ENCODE data around the gene TNFRSF12A.

Gene TNFRSF12A

DNA sequence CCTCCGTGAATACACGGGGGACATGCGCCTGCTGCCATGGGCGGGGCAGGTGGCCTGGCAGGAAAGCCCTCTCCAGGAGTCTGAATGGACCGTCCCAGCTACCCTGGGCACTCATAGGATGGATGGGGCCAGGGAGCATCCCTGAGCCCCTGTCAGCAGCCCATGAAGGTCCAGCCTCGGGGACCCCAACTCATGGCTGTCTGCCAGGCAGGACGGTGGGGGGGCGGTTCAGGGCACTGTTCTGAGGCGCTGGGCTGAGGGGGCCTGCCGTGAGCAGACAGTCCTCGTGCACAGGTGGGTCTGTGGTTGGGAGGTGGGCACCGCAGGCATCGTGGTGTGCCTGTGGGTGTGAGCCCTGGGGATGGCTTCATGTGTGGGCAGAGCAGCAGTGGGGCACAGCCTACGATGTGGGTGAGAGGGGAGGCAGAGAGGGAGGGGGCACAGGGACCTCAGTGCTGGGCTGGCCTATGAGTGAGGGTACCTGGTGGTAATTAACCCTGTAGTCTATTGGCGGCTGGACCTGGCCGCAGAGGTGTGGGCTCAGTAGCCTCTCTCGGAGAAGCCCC is 33.5 kb upstream of the TNFRSF12A start:
- FAIRE-seq = no peak

DNA sequence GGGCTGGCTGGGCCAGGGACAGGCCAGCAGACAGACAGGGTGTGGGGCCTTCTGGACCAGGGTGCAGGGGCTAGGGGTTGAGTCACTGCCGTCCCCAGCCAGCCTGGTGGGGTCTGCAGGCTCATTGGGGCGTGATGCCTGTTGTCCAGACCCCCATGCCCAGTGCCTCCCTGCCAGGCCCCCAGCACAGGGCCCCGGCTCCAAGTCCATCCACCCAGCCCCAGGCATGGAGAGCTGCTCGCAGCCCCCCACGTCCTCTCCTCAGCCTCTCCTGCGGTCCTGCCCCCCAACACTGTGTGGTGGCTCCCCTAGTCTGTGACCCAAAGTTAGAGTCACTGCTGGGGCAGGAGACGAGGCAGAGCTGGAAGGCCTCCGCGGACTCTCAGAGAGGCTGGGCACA is 32.9 kb upstream of the TNFRSF12A start:
- FAIRE-seq = no peak

DNA sequence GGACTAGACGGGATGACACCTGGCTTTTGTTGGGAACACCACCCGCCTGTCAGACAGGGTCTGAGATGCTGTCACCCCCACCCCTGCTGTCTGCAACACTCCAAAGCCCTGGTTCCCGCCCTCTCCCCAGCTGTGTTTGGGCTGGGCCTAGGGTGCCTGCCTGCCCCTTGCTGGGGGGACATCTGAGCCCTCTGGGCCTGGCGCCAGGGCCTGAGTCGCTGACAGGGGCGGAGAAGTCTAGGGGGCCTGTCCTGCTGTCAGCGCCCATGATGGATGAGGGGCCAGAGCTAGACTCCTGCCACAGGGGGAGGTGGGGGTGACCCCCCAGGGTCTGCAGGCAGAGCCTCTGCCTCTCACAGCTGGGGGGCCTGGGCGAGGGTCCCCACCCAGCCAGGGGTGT is 32.3 kb upstream of the TNFRSF12A start:
- FAIRE-seq = no peak

DNA sequence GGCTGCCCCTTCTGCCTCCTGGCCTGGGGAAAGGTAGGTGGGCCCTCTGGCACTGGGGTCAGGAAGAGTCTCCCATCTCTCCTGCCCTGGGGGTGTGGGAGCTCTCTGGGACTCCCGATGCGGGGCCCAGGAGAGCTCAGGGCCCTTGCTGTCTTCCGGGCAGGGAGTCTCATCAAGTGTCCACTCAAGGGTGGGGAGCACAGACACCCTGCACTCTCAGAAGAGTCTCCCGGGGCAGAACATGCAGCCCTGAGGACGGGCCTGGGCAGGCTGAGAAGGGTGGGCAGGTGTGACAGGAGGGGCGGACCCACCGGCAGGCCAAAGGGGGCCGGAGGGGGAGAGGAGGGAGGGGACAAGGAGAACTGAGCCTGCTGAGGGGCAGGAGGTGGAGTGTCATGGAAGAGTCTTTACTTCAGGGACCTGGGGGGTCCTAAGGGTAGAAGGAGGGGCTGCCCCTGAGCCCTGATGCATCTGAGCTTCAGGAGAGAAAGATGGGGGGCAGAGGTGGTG is 31.5 kb upstream of the TNFRSF12A start:
- no peak for FAIRE-seq

DNA sequence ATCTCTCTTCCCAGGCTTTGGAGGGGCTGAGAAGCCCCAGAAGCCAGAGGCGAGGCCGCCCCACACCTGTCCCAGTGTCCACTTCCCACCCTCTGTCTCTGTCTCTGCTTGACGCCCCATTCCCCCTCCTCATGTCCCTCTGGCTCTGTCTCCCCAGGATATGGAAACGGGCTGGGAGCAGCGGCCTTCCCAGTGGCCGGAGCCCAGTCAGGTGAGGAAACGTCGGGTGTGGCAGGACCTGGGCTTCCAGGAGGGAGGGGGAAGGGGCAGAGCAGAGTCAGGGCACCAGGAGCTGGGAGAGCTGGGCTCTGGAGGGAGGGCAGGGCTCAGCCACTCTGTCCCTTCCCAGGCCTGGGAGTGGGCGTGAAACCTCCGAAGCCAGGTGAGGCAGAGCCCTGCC is 29.3 kb upstream of the TNFRSF12A start:
- FAIRE-seq = no peak

DNA sequence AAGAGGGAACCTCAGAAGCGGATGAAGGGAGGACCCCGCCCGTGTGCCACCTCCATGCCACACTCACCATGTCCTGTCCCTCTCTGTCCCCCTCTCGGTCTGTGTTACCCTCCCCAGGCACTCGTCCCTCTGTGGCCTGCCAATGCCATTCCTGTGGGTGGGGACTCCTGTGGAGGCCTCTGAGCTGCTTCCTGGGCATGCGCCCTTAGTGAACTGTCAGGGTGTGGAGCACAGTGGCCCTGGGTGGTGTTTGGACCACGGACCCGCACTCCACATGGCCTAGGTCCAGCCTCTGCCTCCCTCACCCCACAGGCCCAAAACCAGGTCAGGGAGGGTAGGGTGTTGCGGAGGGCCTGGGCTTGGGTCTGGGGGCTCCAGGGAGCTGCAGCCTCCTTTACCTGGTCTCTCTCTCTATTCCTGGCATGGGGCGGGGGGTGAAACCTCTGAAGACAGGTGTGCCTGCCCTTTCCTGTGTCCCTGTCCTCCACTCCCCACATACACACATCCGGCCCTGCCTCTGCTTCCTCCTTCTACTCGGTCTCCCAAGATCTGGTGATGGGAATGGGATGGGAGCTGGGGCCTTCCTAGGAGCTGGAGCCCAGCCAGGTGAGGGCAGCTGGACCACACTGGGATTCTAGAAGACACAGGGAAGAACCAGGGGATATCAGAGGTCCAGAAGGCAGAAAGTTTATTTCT is 28.5 kb upstream of the TNFRSF12A start:
- no peak for FAIRE-seq

DNA sequence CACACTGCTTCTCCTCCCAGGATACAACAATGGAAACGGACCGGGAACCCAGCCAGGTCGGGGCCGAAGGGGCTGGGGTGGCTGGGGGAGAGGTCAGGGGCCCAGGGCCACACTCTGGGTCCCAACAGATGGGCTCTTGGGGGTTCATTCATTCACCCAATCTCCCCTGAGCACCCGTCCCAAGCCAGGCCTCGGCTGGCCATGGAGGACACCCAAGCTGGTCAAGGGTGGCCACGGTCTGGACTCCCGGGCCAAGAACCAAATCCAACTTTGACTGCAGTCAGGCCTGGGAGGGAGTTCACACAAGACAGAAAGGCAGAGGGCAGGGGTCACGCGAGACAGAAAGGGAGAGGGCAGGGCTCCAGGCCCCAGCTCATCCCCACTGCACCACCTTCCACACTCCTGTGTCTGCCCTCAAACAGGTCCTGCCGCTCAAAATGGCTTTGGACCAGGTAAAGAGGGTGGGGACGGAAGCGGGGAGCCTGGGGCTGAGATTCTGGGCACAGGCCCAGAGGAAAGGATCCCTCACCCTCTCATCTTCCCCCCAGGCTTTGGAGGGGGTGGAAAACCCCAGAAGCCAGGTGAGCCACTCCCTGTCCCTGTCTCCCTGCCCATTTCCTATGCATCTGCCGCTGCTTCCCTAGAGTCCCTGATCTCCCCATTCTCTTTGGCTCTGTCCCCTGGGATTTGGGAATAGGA is 27.6 kb upstream of the TNFRSF12A start:
- FAIRE-seq = no peak

DNA sequence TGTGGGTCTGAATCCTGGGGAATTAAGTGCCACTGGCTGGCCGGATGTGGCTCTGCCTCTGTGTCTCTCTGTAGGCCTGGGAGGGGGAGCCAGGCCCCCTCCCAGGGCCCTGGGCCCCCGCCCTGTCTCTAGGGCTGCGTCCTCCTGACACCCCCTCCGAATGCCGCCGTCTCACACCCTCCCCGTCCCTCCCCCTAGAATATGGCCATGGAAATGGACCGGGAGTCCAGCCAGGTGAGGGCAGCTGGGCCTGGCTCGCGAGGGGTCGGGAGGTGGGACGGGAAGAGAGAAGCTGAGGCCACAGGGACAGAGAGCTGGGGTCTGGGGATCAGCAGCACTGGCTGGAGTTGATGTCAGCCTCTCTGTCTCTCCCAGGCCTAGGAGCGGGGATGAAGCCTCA is 23.9 kb upstream of the TNFRSF12A start:
- no peak for FAIRE-seq

DNA sequence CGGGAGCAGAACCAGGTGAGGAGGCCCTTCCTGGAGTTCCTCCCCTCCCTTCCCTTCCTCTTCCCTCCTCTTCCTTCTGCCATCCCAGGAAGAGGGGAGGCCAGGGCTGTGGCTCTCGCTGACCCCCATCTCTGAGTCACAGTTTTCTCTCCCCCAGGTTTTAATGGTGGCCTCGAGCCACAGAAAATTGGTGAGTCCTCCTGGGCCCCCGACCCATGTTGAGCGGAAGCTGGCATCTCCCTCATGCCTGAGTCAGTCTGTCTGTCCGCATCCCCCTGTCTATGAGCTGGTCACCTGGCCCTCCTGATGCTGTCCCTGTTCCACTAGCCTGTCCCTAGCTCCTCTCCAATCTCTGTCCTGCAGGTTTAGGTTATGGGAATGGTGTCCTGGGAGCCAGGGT is 20.2 kb upstream of the TNFRSF12A start:
- no peak for FAIRE-seq

DNA sequence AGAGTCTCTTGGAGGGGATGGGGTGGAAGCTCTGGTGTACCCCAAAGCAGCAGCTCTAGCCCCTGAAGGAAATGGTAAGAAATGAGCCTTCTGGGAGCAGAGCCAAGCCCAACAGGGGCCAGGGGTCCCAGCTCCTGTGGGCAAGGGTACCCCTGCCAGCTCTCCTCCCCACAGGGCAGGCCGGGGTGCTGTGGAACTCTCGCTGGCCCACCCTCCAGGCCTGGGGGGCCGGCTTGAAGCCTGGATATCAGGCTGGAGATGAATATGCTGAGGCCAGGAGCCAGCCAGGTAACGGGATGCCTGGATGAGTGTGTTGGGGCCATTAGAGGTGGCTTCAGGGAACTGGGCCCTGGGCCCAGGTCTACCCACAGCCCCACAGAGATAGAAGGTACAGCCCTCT is 19.6 kb upstream of the TNFRSF12A start:
- no peak for FAIRE-seq

DNA sequence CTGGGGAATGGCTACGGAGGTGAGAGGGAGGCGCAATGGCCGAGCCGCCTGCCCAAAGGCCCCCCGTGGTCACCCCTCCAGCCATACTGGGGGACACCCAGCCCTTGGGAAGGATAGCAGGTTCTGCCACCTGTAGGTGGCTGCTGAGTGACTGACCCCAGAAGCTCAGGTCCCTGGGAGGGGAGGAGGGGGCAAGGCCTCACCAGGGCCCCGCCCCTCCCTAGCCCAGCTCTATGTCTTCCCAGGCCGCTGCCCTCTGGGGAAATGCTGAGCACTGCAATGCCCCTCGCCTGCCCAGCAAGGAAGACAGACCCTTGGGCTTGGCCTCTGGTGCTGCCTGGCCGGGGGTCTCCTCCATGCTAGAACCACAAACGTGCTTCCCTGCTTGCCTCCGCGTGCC is 18.9 kb upstream of the TNFRSF12A start:
- FAIRE-seq = no peak

DNA sequence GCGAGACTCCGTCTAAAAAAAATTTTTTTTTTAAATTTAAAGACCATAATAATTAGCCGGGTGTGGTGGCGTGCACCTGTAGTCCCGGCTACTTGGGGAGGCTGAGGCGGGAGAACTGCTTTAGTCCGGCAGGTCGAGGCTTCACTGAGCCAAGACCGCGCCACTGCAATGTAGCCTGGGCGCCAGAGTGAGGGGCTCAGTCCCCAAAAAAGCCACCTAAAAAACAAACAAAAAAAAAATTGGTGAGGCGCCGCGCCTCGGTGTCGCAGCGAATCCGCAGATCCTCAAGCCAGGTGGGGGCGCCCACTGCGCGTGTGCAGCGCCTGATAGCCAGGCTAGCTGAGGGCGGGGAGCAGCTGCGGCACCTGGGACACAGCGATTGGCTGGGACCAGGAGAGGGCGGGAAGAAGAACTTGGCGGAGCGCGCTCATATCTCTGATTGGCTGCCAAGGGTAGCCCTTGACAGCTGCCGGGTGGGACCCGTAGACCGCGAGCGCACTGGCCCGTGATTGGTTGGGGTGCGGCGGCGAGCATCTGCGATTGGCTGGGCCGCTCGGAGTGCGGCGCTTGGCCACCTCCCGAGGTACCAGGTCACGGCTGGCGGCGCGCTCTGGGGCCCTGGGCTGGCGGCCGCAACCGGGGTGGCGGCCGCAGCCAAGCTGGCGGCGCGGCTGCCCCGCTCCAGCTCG is 16.4 kb upstream of the TNFRSF12A start:
- FAIRE-seq = no peak

DNA sequence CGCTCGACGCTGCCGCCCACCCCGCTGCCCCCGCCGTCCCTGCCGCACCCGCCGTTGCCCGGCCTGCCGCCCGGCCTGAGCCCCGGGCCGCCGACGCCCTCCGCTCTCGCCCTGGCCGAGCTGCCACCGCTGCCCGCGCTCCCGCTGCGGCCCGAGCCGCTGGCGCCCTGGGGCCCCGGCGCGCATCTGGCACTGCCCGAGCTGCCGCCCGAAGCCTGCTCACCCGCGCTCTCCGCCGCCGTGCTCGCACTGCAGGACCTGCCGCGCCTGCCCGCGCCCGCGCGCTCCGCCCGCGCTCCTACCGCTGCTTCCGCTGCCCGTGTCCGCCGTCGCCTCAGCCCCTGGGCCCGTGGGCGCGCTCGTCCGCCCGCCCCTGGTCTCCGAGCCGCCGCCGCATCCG is 15.8 kb upstream of the TNFRSF12A start:
- FAIRE-seq = no peak

DNA sequence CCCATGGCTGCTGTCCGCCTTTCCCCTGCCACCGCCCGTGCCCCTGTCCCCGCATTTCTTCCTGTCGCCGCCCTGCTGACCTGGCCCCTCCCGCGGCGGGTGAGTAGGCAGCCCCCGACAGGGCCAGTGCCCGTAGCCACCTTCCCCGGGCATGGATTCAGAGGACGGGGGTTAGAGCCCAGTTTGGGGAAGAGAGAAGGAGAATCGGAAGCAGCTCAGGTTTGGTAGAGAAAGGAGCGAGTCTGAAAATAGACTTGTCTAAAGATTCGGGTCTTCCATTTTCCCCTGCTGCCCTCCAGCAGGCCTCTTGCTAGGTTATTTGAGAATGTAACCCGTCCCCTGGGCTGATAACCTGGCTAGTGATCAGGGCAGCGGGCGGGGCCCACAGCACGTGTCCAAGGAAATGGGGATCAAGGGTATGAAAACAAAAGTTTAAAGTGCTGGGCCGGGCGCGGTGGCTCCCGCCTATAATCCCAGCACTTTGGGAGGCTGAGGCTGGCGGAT is 15.3 kb upstream of the TNFRSF12A start:
- no peak for FAIRE-seq

DNA sequence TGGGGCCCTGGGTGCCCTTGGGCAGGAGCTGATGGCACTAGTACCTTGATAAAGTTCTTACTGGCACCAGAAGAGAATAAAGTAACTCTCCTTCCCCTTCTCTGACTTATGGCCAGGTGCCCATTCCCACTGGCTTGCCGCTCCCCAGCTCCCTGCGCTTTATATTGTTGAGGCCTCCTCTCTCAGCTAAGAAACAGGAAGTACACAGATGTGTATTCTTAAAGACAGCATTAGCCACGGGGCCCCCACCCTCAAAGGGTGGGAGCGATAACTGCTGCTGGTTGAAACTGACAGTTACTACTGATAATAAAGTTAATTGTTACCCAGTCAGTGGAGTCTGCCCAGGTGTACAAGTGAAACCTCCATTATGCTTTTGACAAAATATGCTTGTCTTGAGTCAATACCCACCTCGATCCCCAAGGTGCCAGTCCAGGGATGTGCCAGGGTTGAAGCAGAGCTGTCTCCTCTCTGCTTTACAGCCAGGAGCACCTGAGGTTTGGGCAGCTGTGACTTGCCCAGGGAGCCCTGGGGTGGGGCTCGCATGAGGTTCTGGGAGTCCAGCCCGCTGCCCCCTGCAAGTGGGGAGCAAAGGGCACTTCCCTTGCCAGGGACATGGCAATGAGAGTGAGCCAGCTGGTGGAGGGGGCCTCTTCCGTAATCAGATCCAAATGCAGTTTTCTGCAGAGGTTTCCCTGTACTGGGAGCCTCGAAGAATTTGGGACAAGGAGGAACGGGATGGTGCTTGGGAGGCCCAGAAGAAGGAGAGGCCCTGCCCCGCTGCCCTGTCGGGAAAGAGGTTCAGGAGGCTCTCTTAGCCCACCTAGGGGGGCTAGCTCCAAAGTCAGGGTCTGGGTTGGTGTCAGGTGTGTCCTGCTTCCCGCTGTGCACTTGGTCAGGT is 12.9 kb upstream of the TNFRSF12A start:
- FAIRE-seq = no peak

DNA sequence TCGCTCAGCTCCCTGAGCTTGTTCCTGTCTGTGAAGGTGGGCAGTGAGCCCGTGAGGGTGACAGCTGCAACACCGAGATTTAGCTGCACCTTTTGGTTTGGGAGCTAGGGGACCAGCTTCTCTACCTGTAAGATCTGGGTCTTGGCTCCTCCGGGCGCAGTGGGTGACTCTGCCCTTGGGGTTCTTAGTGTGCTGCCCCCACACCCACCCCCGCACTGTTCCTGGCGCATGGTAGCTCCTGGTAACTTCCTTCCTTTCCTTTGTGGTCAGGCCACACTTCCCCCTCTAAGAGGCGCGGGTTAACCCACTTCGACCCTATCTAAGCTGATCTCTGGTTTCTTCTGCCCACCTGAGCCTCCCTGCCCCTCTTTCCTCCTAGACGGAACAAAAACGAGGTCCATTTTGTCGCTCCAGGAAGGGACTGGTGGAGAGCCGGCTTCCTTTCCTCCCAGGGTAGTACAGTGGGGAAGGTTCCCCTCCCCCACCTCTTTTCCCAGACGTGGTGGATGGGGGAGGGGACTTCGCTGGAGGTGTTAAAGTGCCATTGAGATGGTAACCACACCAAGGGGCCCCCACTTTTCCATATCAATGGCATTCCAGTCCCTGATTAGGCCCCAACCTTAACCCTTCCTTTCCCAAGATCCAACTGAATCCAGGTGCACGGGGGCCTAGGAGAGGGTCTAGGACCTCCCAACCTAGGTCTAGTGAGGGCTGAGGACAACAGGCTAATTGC is 12.0 kb upstream of the TNFRSF12A start:
- no peak for FAIRE-seq

DNA sequence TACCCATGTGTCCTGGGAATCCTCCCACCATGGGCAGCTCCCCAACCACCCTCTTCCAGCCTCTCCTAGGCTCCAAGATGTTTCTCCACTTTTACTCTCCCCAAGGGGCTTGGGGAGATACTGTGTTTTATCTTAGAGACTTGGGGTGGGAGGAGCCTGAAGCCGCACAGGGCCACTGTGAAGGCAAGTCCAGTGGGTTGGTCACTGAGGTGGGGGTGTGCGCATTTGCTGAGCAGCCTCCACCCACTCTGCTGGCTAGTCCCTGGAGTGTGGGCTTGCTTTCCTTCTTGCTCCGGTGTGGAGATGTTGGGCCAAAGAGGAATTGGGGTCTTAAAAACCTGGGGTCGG is 11.5 kb upstream of the TNFRSF12A start:
- FAIRE-seq = no peak

DNA sequence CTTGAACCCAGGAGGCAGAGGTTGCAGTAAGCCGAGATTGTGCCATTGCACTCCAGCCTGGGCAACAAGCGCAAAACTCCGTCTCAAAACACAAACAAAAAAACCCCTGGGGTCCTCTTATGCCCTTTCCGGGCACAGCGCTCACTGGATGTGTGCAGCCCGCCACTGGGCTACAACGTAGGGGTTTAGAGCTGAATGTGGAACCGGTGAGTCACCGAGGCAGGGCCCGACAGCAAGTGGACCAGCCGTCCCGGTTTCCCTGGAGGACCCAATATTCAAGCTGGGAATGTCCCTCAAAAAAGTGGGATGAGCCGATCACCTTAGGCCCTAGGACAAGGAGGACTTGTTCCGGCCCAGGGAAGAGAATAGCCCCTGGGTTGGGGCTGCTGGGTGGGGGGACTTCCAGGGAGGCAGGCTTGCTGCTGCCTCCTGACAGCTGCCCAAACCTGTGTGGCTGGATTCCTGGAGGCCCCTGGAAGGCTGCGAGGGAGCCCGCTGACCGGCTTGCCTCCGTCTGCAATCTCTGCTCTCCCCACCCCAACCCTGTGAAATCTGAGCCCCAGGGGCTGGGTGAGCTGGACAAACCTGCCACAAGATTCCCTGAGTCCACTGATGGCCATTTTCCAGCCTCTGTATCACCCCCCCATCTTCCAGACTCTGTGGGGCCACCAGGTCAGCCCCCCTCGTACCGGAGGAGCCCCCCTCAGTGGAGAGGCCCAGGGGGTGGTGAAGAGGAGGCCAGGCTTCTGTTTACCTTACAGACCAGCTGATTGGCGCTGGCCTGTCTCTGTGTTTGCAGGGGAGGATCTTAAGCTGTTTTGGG is 10.4 kb upstream of the TNFRSF12A start:
- no peak for FAIRE-seq

DNA sequence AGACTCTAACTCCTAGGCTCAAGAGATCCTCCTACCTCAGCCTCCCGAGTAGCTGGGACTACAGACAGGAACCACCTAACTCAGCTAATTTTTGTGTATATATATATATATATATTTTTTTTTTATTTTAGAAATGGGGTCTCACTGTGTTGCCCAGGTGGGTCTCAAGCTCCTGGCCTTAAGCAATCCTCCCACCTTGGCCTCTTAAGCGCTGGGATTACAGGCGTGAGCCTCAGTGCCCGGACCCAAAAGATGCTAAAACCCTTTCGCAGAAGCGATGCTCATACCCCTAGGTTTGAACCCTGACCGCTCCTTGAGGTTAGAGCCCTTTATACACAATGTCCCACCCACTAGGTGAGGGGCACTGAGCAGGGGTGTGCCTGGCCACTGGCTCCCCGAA is 9.7 kb upstream of the TNFRSF12A start:
- no peak for FAIRE-seq

DNA sequence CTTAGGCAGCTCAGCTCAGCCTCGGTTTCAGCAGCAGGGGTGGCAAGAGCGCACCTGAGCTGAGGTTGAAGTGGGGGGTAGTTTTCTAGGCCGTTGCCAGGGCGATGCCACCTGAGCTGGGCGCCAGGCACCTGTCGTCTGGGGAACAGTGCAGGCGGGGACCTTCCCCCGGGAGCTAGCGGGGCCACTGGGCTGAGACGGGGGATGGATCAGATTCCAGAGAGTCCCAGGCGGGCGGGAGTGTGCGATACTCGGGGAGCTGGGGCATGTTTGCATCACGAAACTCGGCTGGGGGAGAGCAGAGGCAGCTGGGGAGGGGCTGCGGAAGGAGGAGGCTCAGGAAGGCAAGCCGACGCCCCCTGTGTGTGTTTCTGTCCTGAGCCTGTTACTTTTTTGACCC is 7.9 kb upstream of the TNFRSF12A start:
- FAIRE-seq = no peak
